Stimulated activated CD8-positive, alpha-beta memory T cell treated with anti-CD3 and anti-CD28 coated beads, Interleukin-15, amount 100 ng/mL, for 48 hours (primary cell): ENCODE measurements around the gene PRKN.
"Not testable (repeated sequence)": the region's sequence is repeated elsewhere in the genome, so short reads cannot be mapped to it uniquely, and the experiment has no call there.

ENCODE experiments used
- DNase-seq, 2 donors: peaks; one replicate each; pipeline ENCODE4 v3.0.0-alpha.2; 2020; ENCODE audit warnings: low read depth in 2 of 2

The PRKN gene

DNA sequence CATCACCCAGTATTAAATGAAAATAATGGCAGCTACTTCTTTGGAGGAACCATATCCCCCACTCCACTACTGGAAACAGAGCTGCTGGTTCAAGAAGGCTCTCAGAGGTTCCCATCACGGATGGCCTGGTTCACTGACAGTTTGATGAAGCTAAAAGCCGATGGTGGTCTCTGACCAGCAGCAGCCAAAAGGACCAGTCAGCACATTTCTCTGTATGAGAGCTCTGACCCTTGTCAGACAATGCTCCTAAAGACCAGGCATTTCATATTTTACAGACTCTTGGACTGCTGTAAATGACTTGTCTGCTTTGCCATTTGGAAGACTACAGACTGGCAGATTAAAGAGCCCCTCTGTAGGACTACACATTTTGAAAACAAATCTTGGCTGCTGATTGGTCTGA, 16.6 kb downstream of the PRKN start:
- DNase-seq, result no peak

DNA sequence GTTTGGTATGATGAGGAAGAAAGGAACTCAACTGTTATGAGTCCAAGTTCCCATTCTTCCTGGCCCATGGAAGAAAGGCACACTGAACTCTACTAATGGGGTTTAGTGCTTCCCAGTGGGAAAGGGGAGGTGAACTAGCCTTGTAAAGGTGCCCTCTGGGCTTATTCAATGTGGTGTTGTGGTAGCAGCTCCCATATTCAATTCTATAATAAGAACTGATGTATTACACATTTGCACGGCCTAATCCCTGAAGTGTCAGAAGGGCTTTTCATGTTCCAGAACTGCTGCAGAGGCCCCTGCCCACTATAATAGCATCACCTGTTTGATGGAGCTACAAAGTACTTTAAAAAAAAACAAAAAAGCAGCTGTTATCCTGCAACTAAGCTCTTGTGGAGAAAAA, 17.1 kb downstream of the PRKN start:
- no peak for DNase-seq

DNA sequence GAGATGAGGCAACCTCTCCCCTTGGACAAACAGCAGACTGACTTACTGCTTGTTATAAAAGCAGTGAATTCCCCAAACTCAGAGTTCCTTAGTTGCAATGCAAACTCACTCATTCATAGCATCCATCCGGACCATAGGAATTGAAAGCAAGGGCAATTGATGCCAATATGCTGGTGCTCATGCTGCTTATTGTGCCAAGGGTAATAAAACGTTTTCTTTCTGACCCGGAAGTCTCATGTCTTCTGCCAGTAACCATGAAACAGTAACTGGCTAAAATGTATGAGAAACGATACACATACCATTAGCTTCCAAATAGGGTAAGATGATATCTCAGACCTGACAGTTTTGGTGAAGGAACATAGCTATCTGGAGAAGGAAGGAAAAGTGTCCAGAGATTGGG, 18.1 kb downstream of the PRKN start:
- DNase-seq, result no peak

DNA sequence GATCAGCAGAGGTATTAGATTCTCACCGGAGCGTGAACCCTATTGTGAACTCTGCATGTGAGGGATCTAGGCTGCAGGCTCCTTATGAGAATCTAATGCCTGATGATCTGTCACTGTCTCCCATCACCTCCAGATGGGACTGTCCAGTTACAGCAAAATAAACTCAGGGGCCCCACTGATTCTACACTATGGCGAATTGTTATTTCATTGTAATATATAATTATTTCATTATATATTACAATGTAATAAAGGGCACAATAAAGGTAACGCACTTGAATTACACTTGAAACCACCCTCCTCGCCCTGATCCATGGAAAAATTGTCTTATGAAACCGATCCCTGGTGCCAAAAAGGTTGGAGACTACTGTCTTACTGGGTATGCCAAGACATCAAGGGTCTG, 18.6 kb downstream of the PRKN start:
- no peak for DNase-seq

DNA sequence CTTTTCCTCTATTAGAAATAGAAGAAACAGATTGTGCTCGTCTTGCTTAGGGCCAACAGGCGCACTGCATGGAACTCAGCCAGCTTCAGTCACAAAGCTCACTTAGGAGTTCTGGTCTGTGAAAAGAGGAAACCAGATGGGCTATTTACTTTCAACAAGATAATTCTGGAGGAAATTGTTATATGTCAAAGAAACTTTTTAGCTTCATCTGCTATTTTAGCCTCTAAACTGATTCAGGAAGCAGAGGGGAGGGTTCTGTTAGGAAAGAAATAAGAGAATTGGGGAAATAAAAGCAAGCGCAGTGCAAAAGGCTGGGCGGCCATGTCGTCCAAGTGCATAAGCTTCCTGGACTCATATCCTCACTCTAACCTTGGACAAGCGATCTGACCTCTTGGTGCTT, 21.3 kb downstream of the PRKN start:
- DNase-seq, result no peak

DNA sequence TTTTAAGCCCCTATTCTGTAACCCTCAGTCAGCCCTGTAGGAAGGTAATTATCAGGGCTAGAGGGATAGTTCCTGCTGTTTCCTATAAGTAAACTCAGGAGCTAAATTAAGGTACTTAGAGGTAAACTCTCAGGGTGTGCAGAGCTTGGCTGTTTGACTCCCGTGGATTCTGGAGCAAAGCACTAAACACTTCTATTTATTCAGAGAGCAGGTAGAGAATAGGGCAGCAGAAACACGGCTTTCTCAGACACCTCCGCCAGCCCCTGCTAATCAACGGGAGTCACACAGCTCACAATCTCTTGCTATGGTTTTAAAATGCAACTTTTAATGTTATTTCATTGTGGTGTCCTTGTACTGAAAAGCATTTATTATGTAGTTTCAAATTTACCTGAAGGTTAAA, 21.8 kb downstream of the PRKN start:
- DNase-seq, result no peak

DNA sequence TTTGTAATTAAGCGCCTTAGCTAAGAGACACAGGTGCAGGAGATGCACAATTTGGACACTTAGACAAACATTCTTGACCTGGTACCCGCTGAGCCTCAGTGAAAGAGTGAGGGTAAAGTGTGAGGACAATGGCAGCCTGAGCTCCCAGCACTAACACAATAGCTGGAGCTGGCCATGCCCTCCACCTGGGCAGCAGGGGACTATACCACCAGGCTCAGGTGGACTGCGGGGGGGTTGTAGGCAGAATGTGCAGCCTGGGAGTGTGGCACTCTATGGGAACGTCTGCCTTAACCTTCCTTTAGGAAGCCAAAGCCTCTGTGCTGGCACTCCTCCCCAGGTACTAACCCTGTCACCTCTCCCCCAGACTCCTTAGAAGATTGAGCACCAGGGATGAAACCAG, 23.6 kb downstream of the PRKN start:
- no peak for DNase-seq

DNA sequence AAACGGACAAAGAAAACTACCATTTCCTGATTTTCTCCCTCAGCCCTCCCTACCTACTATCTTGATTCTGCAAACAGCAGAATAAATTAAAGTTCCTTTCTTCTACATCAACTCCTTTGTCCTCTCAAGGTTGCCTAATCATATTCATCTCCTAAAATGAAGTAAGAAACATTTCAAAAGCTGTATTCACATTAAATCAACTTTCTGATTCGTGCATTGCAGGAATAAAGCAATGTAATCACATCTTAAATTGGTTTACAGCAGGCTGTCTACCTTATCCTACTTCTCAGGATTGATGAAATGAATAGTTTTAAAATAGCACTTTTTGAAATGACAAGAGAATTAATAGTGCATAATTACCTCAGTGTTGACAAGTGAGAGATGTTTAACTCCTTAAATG, 25.1 kb downstream of the PRKN start:
- no peak for DNase-seq

DNA sequence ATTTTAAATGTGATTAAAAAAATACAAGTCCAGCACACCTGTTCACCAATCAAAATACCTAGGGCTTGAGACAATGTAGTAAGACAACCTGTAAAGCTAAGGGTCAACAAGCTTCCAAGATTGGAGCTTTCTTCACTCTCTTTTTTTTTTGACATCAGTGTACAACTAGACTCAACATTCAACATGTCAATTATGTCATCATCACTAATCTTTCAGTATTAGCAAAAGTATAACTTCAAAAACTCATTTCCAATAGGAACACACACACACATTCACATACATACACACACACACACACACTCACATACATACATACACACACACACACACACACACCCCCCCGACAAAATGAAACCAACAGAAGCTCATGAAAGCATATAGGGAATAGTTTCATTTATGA, 26.0 kb downstream of the PRKN start:
- no peak for DNase-seq

DNA sequence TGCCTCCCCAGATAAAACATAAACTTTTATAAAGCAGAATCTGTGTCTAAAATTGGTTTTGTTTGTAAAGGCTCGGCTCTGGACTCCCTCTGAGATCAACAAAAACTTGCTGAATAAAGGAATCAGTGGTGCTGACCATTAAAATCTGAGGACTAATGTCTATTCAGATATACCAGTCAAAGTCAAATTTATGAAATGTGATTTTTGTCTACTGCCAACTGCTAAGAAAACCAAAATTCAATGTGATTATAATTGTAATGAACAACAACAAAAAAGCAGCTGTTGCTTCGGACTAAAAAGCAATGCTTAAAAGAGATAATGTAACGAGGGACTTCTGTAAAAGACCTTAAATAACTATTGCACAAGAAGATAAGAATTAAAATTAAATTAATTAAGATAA, 26.6 kb downstream of the PRKN start:
- DNase-seq, result no peak

DNA sequence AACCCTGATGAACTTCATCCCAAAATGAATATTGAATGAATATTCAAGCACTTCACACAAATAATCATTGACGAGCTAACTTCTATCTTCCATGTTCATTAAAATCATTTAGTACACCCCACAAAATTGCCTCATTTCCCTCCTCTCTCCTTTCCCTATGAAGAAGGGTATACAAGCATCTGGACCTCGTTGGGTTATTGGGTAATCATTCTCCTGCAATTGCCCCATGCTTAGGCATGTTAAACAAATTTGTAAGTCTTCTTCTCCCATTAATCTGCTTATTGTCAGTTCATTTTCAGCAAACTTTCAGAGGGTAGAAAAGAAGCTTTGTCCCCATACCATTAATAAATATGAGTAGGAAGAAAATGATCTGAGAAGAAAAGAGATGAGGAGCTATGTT, 27.6 kb downstream of the PRKN start:
- DNase-seq, result no peak

DNA sequence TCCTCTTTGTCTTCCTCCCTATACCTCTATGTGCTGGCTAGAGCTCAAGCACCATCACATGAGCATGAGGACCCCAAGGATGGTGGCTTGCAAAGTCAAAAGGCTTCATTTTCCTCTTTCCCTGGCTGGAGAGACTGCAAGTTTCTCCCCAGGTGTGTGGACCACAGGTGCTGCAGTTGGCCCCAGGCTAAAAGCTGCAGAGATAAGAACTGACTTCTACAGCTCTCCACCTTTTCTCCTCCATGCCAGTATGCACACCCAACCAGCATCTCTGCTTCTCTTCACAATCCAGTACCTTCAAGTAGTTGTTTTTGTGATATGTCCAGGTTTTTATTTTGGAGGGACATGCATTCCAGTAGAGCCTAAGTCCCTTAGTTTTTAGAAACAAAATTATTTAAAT, 29.1 kb downstream of the PRKN start:
- DNase-seq, result no peak

DNA sequence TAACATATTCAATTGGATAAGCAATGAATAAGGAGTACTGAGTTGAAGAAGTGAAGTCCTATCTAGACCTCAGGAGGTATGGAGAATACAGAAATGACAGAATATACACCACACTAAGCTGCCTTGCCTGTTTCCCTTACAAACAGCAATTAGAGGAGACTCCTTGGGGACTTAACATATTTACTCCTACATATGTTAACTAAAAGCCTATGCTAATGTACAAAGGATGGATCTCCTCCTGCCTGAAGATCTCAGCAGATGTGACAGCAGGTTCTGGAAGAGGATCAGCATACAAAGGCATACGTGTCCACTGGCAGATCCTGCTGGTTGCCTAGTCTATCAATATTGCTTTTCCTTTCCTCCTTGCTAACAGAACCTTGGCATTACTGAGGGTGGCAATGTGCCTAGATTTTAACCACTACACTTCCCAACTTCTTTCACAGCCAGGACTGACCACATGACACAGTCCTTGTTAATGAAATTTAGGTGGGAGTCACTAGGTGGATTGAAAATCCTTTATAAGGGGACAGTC, 29.6 kb downstream of the PRKN start:
- DNase-seq, result no peak

DNA sequence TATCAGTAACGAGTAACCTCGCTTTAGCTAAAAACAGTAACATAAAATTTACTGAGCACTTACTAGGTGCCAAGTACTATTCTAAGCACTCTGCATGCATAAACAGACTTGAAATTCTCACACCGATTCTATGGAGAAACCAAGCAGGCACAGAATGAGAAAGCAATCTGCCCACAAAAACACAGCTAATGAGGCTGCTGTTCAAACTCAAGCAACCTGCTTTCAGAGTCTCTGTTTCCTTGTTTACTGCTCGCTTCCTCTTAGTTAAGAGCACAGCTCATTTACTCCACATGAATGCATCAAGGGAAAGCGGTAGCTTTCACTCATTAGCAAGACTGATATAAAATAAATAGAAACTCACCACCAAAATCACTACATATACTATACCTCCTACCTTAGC, 37.4 kb downstream of the PRKN start:
- DNase-seq, result no peak

DNA sequence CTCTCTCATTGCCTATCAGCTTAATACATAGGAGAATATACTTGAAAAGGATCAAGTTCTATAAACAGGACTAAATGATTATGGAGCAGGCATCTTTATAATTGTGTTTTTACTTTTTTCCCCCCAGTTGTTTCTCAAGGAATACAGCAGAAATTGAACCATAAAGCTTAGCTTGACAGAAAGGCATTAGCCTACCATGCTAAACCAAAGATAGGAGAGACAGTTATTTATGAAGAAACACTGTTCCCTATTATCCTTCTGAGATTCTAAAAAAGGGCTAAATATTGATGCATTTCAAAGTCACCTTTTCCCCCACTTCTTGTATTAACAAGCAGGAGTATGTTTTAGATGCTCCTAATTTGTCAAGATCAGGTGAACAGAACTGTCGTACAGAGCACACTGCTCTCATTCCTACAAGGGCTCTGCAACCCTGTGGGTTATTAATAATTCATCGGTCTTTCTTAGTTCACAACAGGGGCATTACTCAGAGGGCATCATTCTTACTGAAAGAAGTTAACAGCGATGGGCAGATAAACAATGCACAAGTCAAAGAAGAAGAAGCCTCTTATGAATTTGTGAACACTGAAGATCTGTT, 38.7 kb downstream of the PRKN start:
- no peak for DNase-seq

DNA sequence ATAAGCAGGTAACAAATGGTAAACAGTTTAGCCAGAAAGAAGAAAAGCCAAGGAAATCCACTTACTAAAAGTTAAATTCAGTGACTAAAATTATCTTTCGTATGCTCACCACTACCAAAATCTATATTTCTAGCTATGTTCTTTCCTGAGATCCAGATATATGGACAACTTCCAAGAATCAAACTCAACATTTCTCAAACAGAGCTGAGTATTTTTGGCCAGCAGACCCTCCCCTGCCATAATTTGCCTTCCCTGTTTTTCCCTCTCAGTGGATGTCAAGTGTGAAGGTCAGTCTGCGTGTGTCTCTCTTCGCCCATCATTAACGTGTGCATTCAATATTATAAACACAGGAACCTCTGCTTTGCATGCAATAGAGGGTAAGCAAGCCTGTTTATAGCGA, 42.0 kb downstream of the PRKN start:
- no peak for DNase-seq

DNA sequence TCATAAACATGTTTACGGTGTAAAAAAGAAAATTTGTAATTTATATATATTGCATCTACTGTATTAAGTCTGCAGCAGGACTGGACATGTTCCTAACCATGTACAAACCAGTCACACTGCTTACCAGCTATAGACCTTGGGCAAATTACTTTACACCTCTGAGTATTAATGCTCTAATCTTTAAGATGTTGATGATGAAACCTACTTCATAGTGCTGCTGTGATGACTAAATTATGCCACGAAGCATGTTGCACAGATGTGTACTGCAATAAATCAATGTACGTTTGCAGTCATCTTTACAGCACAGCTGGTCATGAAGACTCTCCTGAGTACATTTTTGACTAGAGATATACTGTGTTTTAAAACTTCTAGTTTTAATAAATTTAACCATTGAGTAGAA, 42.6 kb downstream of the PRKN start:
- no peak for DNase-seq

DNA sequence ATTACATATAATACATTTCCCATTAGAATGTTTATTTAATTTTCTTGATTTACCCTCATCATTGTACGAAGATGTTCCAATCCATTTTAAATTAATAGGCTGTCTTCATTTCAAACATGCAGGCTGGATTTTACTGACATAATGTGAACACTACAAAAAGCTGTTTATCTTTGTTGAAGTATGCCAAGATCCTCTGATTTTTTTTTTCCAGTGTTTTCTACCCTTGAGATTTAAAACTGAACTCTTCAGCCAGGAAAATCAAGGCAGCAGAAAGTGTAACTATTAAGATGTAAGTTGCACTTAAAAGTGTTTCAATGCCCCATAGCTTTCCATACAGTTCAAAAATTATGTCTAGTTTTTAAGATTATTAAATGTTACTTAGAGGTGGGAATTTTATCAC, 43.5 kb downstream of the PRKN start:
- no peak for DNase-seq

DNA sequence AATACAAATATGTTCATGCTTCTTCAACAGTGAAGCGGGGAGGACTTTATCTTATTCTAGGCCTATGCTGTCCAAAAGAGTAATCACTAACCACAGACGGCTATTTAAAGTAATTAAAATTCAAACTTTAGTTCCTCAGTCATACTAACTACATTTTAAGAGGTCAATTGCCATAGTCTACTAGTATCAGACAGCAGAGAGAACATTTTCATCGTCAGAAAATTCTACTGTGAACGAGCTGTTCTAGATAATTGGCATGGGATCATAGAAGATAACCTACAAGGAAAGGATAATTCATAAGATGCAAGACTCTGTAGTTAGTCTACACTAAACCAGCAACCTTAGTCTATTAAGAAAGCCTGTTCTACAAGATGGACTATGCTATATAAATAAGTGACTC, 44.4 kb downstream of the PRKN start:
- no peak for DNase-seq

DNA sequence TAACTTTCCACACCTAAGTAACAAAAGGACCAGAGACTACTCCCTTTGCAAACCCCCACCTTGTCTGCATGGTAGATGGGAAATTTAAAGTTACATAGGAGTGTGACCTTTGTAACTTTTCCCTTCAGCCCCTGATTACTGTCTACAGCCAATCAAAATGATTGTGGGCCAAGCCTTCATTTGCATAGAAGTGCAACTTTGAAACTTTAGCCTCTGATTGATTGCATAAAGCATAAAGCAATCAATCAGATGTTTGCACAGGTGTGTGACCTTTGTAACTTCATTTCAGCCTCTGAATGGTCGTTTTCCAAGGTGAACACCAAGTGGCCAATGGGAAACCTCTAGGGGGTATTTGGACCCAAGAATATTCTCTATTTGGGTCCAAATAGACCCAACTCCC, 46.1 kb downstream of the PRKN start:
- no peak for DNase-seq

DNA sequence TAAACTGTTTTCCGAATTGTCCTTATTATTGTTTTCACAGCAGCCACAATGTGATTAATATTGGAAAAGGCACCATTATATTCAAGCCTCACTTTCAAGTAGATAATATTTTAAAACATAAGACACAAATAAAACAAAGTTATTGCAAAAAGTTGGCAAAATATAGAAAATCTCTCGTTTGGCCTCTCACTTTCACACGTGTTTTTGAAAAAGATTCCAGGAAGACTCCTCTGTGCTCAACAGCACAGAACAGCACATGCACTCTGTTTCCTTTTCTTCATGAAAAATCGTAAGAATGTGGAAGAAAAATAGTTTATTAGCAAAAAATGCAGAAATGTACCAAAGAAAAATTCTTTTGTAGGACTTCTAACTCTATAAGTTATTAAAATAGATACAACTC, 46.7 kb downstream of the PRKN start:
- no peak for DNase-seq

DNA sequence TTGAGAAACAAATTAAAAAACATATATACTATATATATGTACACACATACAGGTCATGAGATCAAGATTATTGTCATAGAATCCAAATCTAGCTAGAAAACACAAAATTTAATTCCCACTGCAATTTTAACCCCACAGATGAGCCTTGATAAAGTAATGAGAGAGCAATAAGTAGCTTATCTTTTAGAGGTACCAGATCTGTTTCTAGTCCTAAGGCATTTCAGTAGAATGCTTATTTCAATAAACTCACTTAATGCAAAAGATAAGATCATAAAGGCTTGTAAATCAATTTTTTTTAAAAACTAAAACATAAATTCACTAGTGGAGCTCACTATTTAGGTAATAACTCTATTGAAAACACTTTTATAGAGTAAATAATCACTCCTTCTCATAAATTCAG, 47.2 kb downstream of the PRKN start:
- DNase-seq, result no peak

DNA sequence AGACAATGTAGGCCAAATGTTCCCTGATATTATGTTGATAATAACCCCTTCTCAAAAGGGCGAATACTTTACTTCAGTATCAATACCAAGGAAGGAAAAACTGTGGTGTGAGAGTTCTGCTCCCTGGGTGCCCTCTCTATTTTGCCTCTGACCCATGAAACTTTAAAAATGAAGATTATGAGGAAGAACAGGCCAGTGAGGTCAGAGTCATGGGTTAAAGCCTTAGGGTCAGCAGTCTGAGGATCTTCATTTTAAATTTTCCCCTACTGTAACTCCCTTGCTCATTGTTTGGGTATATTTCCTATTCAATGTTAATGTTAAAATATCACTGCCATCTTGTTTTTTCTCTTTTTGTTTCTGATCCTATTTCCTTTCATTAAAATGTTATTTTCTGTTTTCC, 47.9 kb downstream of the PRKN start:
- no peak for DNase-seq

DNA sequence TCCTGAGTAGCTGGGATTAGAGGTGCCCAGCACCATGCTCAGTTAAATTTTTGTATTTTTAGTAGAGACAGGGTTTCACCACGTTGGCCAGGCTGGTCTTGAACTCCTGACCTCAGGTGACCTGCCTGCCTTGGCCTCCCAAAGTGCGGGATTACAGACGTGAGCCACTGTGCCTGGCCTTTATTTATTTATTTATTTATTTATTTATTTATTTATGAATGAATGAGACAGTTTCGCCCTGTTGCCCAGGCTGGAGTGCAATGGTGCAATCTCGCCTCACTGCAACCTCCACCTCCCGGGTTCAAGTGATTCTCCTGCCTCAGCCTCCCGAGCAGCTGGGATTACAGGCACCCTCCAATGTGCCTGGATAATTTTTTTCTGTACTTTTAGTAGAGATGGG, 48.7 kb downstream of the PRKN start:
- DNase-seq, result not testable (repeated sequence)

DNA sequence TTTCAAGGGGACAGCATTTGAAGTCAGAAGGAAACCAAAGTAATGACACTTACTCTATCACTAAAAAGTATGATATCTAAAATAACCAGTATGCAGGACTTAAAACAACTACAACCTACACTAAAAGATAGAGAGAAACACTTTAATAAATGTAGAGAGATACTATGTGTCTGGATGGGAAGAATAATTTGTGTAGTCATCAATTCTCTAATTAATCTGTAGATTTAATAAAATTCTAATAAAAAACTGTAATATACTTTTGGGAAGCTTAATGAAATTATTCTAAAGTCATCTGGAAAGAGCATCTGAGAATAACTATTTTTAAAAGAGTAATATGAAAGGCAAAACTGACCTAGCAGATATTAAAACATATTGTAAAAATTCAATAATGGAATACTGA, 52.1 kb downstream of the PRKN start:
- no peak for DNase-seq
